Stimulated activated CD4-positive, alpha-beta T cell treated with anti-CD3 and anti-CD28 coated beads, Interleukin-15, amount 100 ng/mL, for 1 hour (primary cell): ENCODE measurements around the gene CCDC137.

Source experiments
- DNase-seq, 2 donors: peaks; one replicate each; pipeline ENCODE4 v3.0.0-alpha.2; 2020; ENCODE audit warnings: low read depth in 1 of 2, low spot score in 1 of 2

Gene CCDC137

GRCh38 chr17:81682565-81683207, 16.1 kb downstream of the CCDC137 start:
- DNase-seq = no peak

GRCh38 chr17:81683208-81683583, 16.7 kb downstream of the CCDC137 start:
- DNase-seq = no peak

- peak; percentile 96 for DNase-seq
Measured at GRCh38 chr17:81683584-81684441, 17.3 kb downstream of the CCDC137 start, which contains the start of the genes ARL16 and HGS. Gene ARL16 (minus strand): TSS chr17:81683797. CDS start chr17:81683753, 44 bp downstream. Gene HGS (plus strand): TSS chr17:81684011. CDS start chr17:81684067, 56 bp downstream.

GRCh38 chr17:81684442-81684911, 17.9 kb downstream of the CCDC137 start:
- DNase-seq = no peak

- DNase-seq = peak in 1 of 2 donors; percentile 31
Measured at GRCh38 chr17:81685108-81685507, 18.6 kb downstream of the CCDC137 start.

- DNase-seq = no peak
Measured at GRCh38 chr17:81686614-81687013, 20.1 kb downstream of the CCDC137 start.

- DNase-seq = no peak
Measured at GRCh38 chr17:81687770-81688541, 21.4 kb downstream of the CCDC137 start.

GRCh38 chr17:81688616-81689015, 22.1 kb downstream of the CCDC137 start:
- DNase-seq = no peak

- DNase-seq = no peak
Measured at GRCh38 chr17:81690066-81690465, 23.5 kb downstream of the CCDC137 start.

GRCh38 chr17:81690549-81690948, 24.0 kb downstream of the CCDC137 start:
- DNase-seq = no peak

- no peak for DNase-seq
Measured at GRCh38 chr17:81691196-81691595, 24.7 kb downstream of the CCDC137 start.

GRCh38 chr17:81691608-81692007, 25.1 kb downstream of the CCDC137 start:
- DNase-seq = no peak

- DNase-seq = no peak
Measured at GRCh38 chr17:81693509-81694210, 27.1 kb downstream of the CCDC137 start.

GRCh38 chr17:81694810-81695209, 28.3 kb downstream of the CCDC137 start:
- no peak for DNase-seq

- no peak for DNase-seq
Measured at GRCh38 chr17:81695211-81695610, 28.7 kb downstream of the CCDC137 start.

GRCh38 chr17:81695801-81696200, 29.3 kb downstream of the CCDC137 start:
- DNase-seq = no peak

GRCh38 chr17:81696218-81696941, 29.8 kb downstream of the CCDC137 start:
- DNase-seq = no peak

GRCh38 chr17:81697261-81698044, 30.9 kb downstream of the CCDC137 start:
- DNase-seq = no peak
